IMR-90 (cell line): ENCODE results near the gene CTF1. TPM values are rescaled to one million over a fixed set of nuclear protein-coding genes. Genes with fewer than 3 reads are reported as not detected.

Experiments
- ATAC-seq: fragments of 200-7000 bp; cut with Tn5 transposase; 2 replicates; pipeline ENCODE4 v1.9.1; 2020; ENCODE audit warnings: low read depth, mild to moderate bottlenecking, moderate library complexity
- BruUV-seq: library from RNA; stranded (reverse); fragments of 400-500 nt; replicated peaks from 2 replicates; lab custom pipeline; 2021; lab: Mats Ljungman, UMichigan
- CTCF ChIA-PET: fragments of 300-600 bp; formaldehyde crosslinking; extraction: SDS; loops from one replicate; lab custom pipeline; 2021; ENCODE audit warnings: antibody characterized with exemption; lab: Yijun Ruan, JAX
- POLR2A ChIA-PET: fragments of 300-600 bp; sonication (Branson Sonifier 250); formaldehyde crosslinking; loops from one replicate; lab custom pipeline; 2022; ENCODE audit warnings: antibody characterized with exemption; ENCODE audit not compliant: unreplicated experiment; lab: Charles Lee
- DNase-seq: peaks from one replicate; pipeline ENCODE4 v3.0.0; 2013
- H2AFZ ChIP-seq: replicated peaks from 2 replicates; pipeline ENCODE3; 2013; ENCODE audit warnings: low read length, mild to moderate bottlenecking; ENCODE audit not compliant: poor library complexity
- H2AK5ac ChIP-seq: 2 replicates; pipeline ENCODE4 v1.6.1; 2013; ENCODE audit warnings: low read depth, low read length, inconsistent platforms
- H2AK9ac ChIP-seq: replicated peaks from 2 replicates; pipeline ENCODE3; 2013; ENCODE audit warnings: mild to moderate bottlenecking, low read depth, low read length, moderate library complexity; ENCODE audit not compliant: poor library complexity
- H2BK120ac ChIP-seq: 2 replicates; pipeline ENCODE4 v1.6.1; 2013; ENCODE audit warnings: low read depth, low read length, inconsistent platforms
- H2BK15ac ChIP-seq: 3 replicates; pipeline ENCODE4 v1.6.1; 2013; ENCODE audit warnings: low read depth, low read length, inconsistent platforms
- H2BK20ac ChIP-seq: 2 replicates; pipeline ENCODE4 v1.6.1; 2013; ENCODE audit warnings: low read depth, mild to moderate bottlenecking, inconsistent platforms, low read length, moderate library complexity
- H2BK5ac ChIP-seq: 2 replicates; pipeline ENCODE4 v1.6.1; 2013; ENCODE audit warnings: mild to moderate bottlenecking, low read depth, low read length, inconsistent platforms; ENCODE audit not compliant: poor library complexity, severe bottlenecking
- H3K14ac ChIP-seq: replicated peaks from 2 replicates; pipeline ENCODE4 v1.6.1; 2013; ENCODE audit warnings: low read depth, low read length, inconsistent platforms
- H3K18ac ChIP-seq: 2 replicates; pipeline ENCODE4 v1.6.1; 2013; ENCODE audit warnings: low read depth, low read length, control low read depth
- H3K23ac ChIP-seq: 2 replicates; pipeline ENCODE4 v1.6.1; 2013; ENCODE audit warnings: low read depth, low read length, inconsistent platforms
- H3K27ac ChIP-seq: 2 replicates; pipeline ENCODE4 v1.5.1; 2013; ENCODE audit warnings: mild to moderate bottlenecking, control low read depth, low read length; ENCODE audit not compliant: insufficient read depth
- H3K27me3 ChIP-seq: 2 replicates; pipeline ENCODE4 v1.6.1; 2013; ENCODE audit warnings: low read length; ENCODE audit not compliant: control insufficient read depth, insufficient read depth
- H3K36me3 ChIP-seq: 2 replicates; pipeline ENCODE4 v1.6.1; 2013; ENCODE audit warnings: low read length, mixed read lengths; ENCODE audit not compliant: control insufficient read depth, insufficient read depth
- H3K4ac ChIP-seq: 2 replicates; pipeline ENCODE4 v1.6.1; 2013; ENCODE audit warnings: low read depth, low read length, inconsistent platforms
- H3K4me1 ChIP-seq: 2 replicates; pipeline ENCODE4 v1.6.1; 2013; ENCODE audit warnings: low read length, mixed read lengths; ENCODE audit not compliant: control insufficient read depth, insufficient read depth
- H3K4me2 ChIP-seq: 2 replicates; pipeline ENCODE4 v1.6.1; 2013; ENCODE audit warnings: low read depth, mild to moderate bottlenecking, control low read depth, low read length, moderate library complexity
- H3K4me3 ChIP-seq: 2 replicates; pipeline ENCODE4 v1.5.1; 2013; ENCODE audit warnings: low read depth, mild to moderate bottlenecking, control low read depth, low read length, moderate library complexity; ENCODE audit not compliant: insufficient read depth
- H3K56ac ChIP-seq: 2 replicates; pipeline ENCODE4 v1.6.1; 2013; ENCODE audit warnings: low read length, inconsistent platforms; ENCODE audit not compliant: insufficient read depth; ENCODE audit errors: extremely low read depth
- H3K79me1 ChIP-seq, 2 experiments: 2 replicates each; pipeline ENCODE4 v1.6.1; 2013; ENCODE audit warnings: low read length in 2 of 2, inconsistent platforms in 1 of 2, low read depth in 1 of 2
- H3K9ac ChIP-seq: 2 replicates; pipeline ENCODE4 v1.6.1; 2013; ENCODE audit warnings: low read depth, low read length, control low read depth
- H3K9me1 ChIP-seq: 2 replicates; pipeline ENCODE4 v1.6.1; 2013; ENCODE audit warnings: low read length, inconsistent platforms; ENCODE audit not compliant: insufficient read depth
- H3K9me3 ChIP-seq: 2 replicates; pipeline ENCODE4 v1.6.1; 2013; ENCODE audit warnings: low read length; ENCODE audit not compliant: control insufficient read depth, insufficient read depth
- H4K20me1 ChIP-seq: 2 replicates; pipeline ENCODE4 v1.6.1; 2013; ENCODE audit warnings: low read length, inconsistent platforms; ENCODE audit not compliant: insufficient read depth
- H4K5ac ChIP-seq: 2 replicates; pipeline ENCODE4 v1.6.1; 2013; ENCODE audit warnings: mild to moderate bottlenecking, low read depth, low read length, control low read depth
- H4K8ac ChIP-seq, 2 experiments: 2 replicates each; pipeline ENCODE4 v1.6.1; 2013; ENCODE audit warnings: low read depth in 2 of 2, low read length in 2 of 2, control low read depth in 1 of 2, inconsistent platforms in 1 of 2
- H4K91ac ChIP-seq: 2 replicates; pipeline ENCODE4 v1.6.1; 2013; ENCODE audit warnings: low read depth, low read length, inconsistent platforms; ENCODE audit not compliant: insufficient read depth
- BHLHE40 ChIP-seq: fragments of 150-350 bp; IDR thresholded peaks from 2 replicates; pipeline ENCODE4 v1.6.1; 2016; ENCODE audit warnings: mild to moderate bottlenecking, low read depth, low read length
- CEBPB ChIP-seq: IDR thresholded peaks from 2 replicates; pipeline ENCODE4 v1.6.1; 2012; ENCODE audit warnings: low read depth, low read length, improper control_type of control experiment
- MAFK ChIP-seq: IDR thresholded peaks from 2 replicates; pipeline ENCODE4 v1.6.1; 2012; ENCODE audit warnings: low read depth, low read length, improper control_type of control experiment
- MXI1 ChIP-seq: IDR thresholded peaks from 2 replicates; pipeline ENCODE4 v1.6.1; 2012; ENCODE audit warnings: low read depth, mild to moderate bottlenecking, low read length, moderate library complexity, borderline replicate concordance
- RCOR1 ChIP-seq: IDR thresholded peaks from 2 replicates; pipeline ENCODE4 v1.6.1; 2012; ENCODE audit warnings: mild to moderate bottlenecking, low read length, improper control_type of control experiment; ENCODE audit not compliant: insufficient replicate concordance
- RFX5 ChIP-seq: IDR thresholded peaks from 2 replicates; pipeline ENCODE4 v1.8.0; 2012; ENCODE audit warnings: low read depth, mild to moderate bottlenecking, low read length, moderate library complexity
- USF2 ChIP-seq: fragments of 150-350 bp; IDR thresholded peaks from 2 replicates; pipeline ENCODE4 v1.6.1; 2017; ENCODE audit warnings: mild to moderate bottlenecking, antibody characterized with exemption, low read length, low read depth
- WGBS, 2 experiments: methylation state at CpG; one replicate each; pipeline versions ENCODE4 v1.1.5 to v1.1.7; 2013; ENCODE audit warnings: missing lambda C conversion rate in 2 of 2; ENCODE audit not compliant: insufficient read length in 1 of 2; ENCODE audit errors: extremely low coverage in 2 of 2; 5-methylcytosine and 5-hydroxymethylcytosine counted together
- dilution Hi-C: fragments of 300-500 bp; cut with HindIII; formaldehyde crosslinking; loops from one replicate; pipeline ENCODE4 v1.14.3; 2018; ENCODE audit warnings: low sequenced_read_pairs; ENCODE audit not compliant: unreplicated experiment
- in situ Hi-C: fragments of 300-500 bp; cut with MboI; formaldehyde crosslinking; loops from 3 replicates; pipeline ENCODE4 v1.14.3; 2019; ENCODE audit warnings: low sequenced_read_pairs, inconsistent platforms, mixed read lengths
- intact Hi-C: fragments of 100-400 bp; cut with micrococcal nuclease; formaldehyde crosslinking; loops from 2 replicates; pipeline ENCODE4 v1.10.0; 2022
- polyA plus RNA-seq, 3 experiments: library from polyadenylated mRNA; depleted of rRNA; stranded (reverse); fragments of >200 nt; gene quantifications; 2 replicates each; pipeline ENCODE4 v1.2.3, GENCODE V29; 2012; ENCODE audit warnings: low replicate concordance in 1 of 3
- total RNA-seq: library from RNA; depleted of rRNA; stranded (reverse); fragments of >200 nt; gene quantifications from 2 replicates; pipeline ENCODE4 v1.2.3, GENCODE V29; 2012
- TF ChIP-seq, protein P1 (sequence below): conservative IDR thresholded peaks from 2 replicates; pipeline ENCODE4 v1.5.1; 2012; ENCODE audit warnings: mild to moderate bottlenecking, low read depth, low read length, improper control_type of control experiment
- TF ChIP-seq, protein P2 (sequence below): fragments of 150-350 bp; IDR thresholded peaks from 2 replicates; pipeline ENCODE4 v1.6.1; 2016; ENCODE audit warnings: low read depth, mild to moderate bottlenecking, low read length, moderate library complexity, borderline replicate concordance

Gene CTF1
- total and polyA plus RNA-seq, 2 of the 4 experiments (the other 2 are of a cell fraction): 0.18 to 12.9 TPM

GRCh38 chr16:30926937-30927788, 30.7 kb downstream of the CTF1 start (continued):
- TF ChIP-seq, protein P1, sequence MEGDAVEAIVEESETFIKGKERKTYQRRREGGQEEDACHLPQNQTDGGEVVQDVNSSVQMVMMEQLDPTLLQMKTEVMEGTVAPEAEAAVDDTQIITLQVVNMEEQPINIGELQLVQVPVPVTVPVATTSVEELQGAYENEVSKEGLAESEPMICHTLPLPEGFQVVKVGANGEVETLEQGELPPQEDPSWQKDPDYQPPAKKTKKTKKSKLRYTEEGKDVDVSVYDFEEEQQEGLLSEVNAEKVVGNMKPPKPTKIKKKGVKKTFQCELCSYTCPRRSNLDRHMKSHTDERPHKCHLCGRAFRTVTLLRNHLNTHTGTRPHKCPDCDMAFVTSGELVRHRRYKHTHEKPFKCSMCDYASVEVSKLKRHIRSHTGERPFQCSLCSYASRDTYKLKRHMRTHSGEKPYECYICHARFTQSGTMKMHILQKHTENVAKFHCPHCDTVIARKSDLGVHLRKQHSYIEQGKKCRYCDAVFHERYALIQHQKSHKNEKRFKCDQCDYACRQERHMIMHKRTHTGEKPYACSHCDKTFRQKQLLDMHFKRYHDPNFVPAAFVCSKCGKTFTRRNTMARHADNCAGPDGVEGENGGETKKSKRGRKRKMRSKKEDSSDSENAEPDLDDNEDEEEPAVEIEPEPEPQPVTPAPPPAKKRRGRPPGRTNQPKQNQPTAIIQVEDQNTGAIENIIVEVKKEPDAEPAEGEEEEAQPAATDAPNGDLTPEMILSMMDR: no peak

GRCh38 chr16:30927789-30928378, 31.5 kb downstream of the CTF1 start:
- no peak overlapping the region for H3K4me3 ChIP-seq
- H3K9ac ChIP-seq: no peak overlapping the region
- peaks cover 40% of the 10 kb centered on the region for H3K36me3 ChIP-seq
- no peak overlapping the region for H3K14ac ChIP-seq
- no peak overlapping the region for H2AK9ac ChIP-seq
- H4K91ac ChIP-seq: no peak overlapping the region
- ChIA-PET POLR2A (no interaction called here), CTCF (no interaction called here)
- TF ChIP-seq MAFK (no peak), BHLHE40 (no peak), MXI1 (no peak), RFX5 (no peak), RCOR1 (no peak), USF2 (no peak), CEBPB (no peak)
- TF ChIP-seq, protein P2, sequence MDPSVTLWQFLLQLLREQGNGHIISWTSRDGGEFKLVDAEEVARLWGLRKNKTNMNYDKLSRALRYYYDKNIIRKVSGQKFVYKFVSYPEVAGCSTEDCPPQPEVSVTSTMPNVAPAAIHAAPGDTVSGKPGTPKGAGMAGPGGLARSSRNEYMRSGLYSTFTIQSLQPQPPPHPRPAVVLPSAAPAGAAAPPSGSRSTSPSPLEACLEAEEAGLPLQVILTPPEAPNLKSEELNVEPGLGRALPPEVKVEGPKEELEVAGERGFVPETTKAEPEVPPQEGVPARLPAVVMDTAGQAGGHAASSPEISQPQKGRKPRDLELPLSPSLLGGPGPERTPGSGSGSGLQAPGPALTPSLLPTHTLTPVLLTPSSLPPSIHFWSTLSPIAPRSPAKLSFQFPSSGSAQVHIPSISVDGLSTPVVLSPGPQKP: no peak
- H3K9me1 ChIP-seq: no peaks in the 10 kb centered on the region
- H2BK15ac ChIP-seq: no peak overlapping the region
- intact Hi-C loops (no loop called here), dilution Hi-C loops (no loop called here), in situ Hi-C loops (no loop called here)
- H4K5ac ChIP-seq: no peak overlapping the region
- H3K4ac ChIP-seq: no peak overlapping the region
- no peak overlapping the region for H2AK5ac ChIP-seq
- no peak overlapping the region for H2BK120ac ChIP-seq
- no peak overlapping the region for H4K8ac ChIP-seq
- DNase-seq (peak; percentile 25), ATAC-seq (no peak)
- H3K4me1 ChIP-seq: peaks cover 2% of the 10 kb centered on the region; the same call in 1 of the 2 replicates
- peak overlapping the region; percentile 32 for H2AFZ ChIP-seq
- no peaks in the 10 kb centered on the region for H3K27me3 ChIP-seq
- no TSS peak for BruUV-seq
- H2BK20ac ChIP-seq: no peak overlapping the region
- no peaks in the 10 kb centered on the region for H3K9me3 ChIP-seq
- peaks cover 0 to 41% of the 10 kb centered on the region in 2 experiments; a peak in 2 of 4 replicates for H3K79me1 ChIP-seq
- H3K23ac ChIP-seq: no peak overlapping the region
- no peak overlapping the region for H3K27ac ChIP-seq
- no peak overlapping the region for H2BK5ac ChIP-seq
- H3K56ac ChIP-seq: no peak overlapping the region
- no peak overlapping the region for H3K18ac ChIP-seq
- H3K4me2 ChIP-seq: no peak overlapping the region
- 59% methylated on average over 3 of the region's 15 CpGs; no CpG with 5 or more reads in 1 of the 2 experiments for WGBS, 2 experiments
- peaks cover 4% of the 10 kb centered on the region; the same call in 1 of the 2 replicates for H4K20me1 ChIP-seq
